Middle frontal gyrus (tissue), 1 donor: ENCODE measurements around the gene KANSL1L.
A peak's percentile ranks its signal among the peaks of the same experiment; 100 is the strongest.

ENCODE experiments used
- DNase-seq: peaks from one replicate; pipeline ENCODE4 v3.0.0-alpha.2; 2015; ENCODE audit warnings: low spot score; ENCODE audit errors: extremely low spot score

Gene KANSL1L

DNA sequence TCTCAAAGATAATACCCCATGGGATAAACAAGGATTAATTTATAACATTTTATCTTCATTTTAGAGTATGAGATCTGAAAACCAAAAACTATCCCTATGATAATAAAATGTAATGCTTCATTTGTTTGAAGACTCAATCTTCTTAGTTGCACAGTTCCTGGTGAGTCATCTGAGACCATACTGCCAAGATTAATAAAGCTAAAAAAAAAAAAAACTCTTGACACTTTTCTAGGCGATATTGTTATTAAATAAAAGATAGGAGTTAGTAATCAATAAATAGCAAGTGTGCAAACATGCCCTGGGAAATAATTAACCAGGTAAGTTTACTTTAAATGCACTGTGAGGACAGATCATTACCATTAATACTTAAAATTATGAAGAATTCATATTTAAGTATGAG is 84.9 kb downstream of the KANSL1L start:
- DNase-seq: no peak

DNA sequence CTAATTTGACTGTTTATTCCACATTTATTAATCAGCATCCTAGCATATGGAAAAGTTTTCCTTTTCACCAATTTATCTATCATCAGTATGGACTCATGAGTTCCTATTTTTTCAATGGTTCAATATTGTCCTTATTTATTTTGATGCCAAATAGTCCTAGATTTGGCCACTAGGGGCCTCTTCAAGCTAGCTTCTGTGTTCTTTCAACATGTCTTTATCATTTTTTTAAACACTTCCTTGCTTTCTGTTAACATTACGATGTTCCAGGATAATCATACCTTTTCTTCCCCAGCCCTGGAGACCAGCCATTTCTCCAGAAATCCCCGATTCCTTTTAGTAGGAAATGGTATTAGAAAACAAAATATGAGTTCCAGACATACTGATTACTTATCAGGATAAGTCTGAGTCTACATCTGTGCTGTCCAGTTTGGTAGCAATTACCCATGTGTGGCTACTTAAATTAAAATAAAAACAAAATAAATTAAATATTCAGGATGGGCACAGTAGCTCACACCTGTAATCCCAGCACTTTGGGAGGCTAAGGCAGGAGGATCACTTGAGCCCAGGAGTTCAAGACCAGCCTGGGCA is 98.2 kb downstream of the KANSL1L start:
- no peak for DNase-seq

GRCh38 chr2:210072493-210072892 is 98.7 kb downstream of the KANSL1L start:
- no peak for DNase-seq

GRCh38 chr2:210063306-210063705 is 107.9 kb downstream of the KANSL1L start:
- no peak for DNase-seq

- no peak for DNase-seq
These were observed 115.4 kb downstream of the KANSL1L start for GRCh38 chr2:210055825-210056224.

GRCh38 chr2:210054696-210055095 is 116.5 kb downstream of the KANSL1L start:
- DNase-seq: no peak

- no peak for DNase-seq
These were observed 120.3 kb downstream of the KANSL1L start for GRCh38 chr2:210050885-210051284.

- DNase-seq: no peak
These were observed 121.4 kb downstream of the KANSL1L start for GRCh38 chr2:210049831-210050230.

DNA sequence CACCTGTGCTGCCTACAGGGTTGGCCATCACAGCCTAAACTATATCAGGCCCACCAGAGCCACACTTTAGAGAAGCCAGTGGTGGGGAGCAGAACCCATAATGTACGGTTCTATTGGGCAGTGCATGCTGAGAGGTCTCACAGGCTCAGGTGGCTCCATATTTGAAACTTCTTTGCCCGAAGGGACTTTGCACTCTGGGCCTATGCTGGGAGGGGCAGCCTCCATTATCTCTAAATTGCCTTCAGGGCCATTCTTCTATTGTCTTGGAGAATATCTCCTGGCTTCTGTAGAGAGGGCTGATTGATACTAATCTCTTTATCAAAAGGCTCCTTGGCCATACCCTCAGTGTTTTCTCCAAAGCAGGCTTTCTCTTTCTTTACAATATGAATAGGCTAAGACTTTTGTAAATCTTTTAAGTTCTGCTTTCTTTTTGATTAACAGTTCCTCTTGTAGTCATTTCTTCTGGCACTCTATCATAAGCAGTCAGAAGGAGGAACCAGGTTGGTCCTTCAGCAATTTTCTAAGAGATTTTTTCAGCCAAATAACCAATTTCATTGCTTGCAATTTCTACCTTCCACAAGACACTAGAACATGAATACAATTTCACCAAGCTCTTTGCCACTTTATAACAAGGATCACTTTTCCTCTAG is 124.2 kb downstream of the KANSL1L start:
- DNase-seq: no peak

GRCh38 chr2:210038078-210038477 is 133.1 kb downstream of the KANSL1L start:
- DNase-seq: no peak

DNA sequence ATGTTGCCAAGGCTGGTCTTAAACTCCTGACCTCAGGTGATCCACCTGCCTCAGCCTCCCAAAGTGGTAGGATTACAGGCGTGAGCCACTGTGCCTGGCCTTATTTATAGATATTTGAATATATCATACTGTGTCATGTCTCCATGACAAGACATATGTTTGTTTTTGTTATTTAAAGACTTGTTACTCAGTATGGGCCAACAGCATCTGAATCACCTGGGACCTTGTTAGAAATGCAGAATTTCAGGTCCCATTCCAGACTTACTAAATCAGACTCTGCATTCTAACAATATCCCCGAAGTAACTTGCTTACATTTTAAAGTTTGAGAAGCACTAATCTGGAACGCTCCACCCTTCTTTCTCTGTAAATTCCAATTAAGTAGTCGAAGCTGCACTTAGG is 135.5 kb downstream of the KANSL1L start:
- DNase-seq: no peak

DNA sequence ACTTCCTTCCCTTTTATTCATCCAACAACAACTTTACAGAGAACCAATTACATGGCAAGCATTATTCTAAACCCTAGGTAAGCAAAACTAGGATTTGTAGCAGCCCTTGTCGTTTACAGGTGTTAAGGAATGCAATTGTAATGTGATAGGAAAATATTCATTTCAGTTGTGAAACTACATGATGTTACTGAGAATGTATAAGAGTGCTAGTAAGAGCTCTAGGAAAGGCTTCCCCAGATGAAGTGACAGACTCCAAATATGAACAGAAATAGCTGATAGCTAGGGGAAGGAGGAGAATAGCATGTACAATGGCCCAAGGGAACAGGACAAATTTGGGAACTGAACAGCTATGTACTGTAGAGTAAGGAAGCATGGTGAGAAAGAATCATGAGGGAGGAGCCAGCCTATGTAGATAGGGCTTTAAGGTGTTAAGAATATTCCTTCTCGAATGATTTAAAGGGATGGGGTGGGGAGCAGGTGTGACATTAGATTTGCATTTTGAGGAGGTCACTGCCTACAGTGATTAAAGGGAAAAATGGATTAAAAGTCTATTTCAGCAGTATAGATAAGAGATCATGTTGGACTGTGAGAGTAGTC is 137.0 kb downstream of the KANSL1L start:
- no peak for DNase-seq

GRCh38 chr2:210028178-210028577 is 143.0 kb downstream of the KANSL1L start:
- no peak for DNase-seq

DNA sequence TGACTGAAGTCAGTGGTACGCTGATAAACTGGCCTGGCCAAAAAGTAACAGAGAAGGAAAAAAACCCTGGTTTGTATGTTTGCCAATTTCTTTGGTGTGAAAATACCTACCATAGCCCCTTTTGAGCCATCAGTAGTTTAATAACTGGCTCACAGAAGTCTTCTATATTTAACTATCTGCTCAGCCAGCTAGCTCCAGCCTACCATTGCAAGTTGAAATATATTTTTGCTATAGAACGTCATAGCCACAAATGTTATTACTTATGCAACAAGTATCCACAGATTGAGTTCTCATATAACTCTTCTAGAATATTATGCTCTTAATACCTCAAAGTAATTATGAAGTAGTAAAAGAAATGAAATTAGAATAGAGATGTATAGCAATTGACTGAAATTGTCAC is 143.6 kb downstream of the KANSL1L start:
- DNase-seq: no peak

GRCh38 chr2:210022824-210023223 is 148.4 kb downstream of the KANSL1L start:
- DNase-seq: no peak

DNA sequence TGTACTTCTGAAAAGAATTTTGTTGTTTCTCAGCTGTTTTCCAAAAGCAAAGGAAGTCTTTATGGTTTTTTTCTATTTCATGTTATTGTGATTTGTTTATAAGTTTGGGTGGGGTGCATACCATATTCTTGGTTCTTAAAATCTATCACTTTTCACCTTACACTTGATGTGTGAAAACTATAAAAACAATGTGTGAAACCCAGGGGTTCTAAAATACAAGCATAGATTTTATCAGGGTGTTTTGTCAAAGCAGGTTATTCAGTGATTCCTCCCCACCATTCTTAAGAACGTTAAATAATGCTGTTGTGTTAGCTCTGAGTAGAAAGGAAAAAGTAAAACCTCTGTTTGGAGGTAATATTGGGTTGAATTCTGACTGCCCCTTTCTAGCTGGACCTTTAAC is 151.1 kb downstream of the KANSL1L start:
- no peak for DNase-seq

DNA sequence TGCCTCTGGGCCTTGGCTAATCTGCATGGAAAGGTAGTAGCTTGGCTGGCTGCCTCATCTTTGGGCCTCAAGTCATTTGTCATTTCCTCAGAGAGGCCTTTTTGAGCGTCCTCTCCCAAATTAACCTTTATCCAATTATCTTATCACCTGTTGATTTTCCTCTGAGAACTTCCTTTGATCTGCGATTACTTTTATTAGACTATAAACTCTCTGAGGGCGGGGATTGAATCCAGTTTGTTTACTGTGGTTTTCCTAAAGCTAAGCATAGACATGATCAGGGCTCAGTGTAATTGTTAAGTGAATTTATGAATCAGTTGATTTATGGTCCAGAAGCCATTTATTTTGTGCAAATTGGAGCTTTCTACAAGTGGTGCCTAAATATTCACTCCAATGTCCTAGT is 161.3 kb downstream of the KANSL1L start:
- no peak for DNase-seq

GRCh38 chr2:210009126-210009525 is 162.1 kb downstream of the KANSL1L start:
- no peak for DNase-seq

DNA sequence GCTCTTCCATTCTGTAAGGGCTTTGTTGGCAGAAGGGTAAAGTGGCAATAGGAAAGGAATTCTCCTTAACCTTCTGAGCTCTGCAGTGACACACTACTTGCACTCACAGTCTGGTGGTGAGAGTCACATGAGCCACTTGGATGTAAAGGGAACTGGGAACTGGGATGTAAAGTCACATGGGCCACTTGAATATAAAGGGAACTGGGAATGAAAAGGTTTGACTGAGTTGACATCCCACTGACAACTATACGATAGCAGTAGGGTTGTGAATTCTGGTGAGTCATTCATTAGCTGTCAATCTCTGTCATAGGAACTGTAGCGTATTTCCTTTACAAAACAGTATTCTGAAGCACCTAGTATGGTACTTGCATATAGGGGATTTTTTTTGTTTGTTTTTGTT is 163.3 kb downstream of the KANSL1L start:
- DNase-seq: no peak

DNA sequence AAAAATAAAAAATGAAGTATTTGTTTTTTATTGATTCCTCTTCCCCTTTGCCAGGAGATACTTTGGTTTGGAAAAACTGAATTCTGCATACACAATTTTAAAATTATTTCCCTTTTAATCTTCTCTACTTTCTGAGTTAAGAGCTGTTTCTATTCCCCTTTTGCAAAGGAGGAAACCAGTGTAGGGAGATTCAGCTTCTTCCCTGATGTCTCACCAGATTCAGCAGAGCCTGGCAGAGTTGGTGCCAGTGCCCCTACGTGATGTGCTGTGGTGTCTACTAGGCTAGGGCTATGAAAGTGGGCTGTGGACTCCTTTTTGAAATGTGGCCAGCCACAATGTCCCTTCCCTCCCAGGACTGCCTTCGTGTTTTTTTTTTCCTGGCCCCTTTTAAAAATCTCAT is 166.3 kb downstream of the KANSL1L start:
- DNase-seq: no peak

GRCh38 chr2:210003359-210003758 is 167.8 kb downstream of the KANSL1L start:
- DNase-seq: no peak

GRCh38 chr2:210002158-210003157 is 168.8 kb downstream of the KANSL1L start, which contains the start of gene RPE:
Gene RPE (plus strand): TSS chr2:210002638. CDS start chr2:210002662, 24 bp downstream.
- DNase-seq: peak; percentile 94
